Measurements from ENCODE around the gene TCEANC2.

TCEANC2 gene

DNA sequence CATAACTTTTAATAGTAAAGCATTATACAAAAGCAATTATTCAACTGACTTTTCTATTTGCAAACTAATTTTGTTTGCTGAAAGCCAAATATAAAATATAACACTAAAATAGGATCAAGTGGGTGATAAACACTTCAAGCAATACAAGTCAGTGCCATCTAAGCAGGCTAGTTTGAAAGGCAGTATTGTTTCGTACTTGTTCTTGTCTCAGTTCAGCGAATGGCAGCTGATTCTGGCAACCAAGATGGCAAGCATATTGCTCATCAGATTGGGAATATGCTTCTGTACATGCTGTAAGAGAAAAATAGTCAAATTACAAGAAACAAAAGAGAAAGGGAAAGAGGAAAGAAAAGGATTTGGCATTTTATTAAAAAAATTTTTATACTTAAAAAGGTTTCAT is 7.9 kb upstream of the TCEANC2 start:
- TF ChIP-seq EGR1 (IDR thresholded peaks at IDR 0.05), result no peak
- TF ChIP-seq YY1 (IDR thresholded peaks at IDR 0.05; ENCODE audit: low read depth), result no peak
- no peak for TF ChIP-seq RAD21 (IDR thresholded peaks at IDR 0.05; ENCODE audit: low read depth)
- TF ChIP-seq CREB1 (IDR thresholded peaks at IDR 0.05; ENCODE audit: low read depth), result no peak
- no peak for TF ChIP-seq TAF1 (IDR thresholded peaks at IDR 0.05; ENCODE audit: low read depth)
- no peak for TF ChIP-seq ZBTB7A (IDR thresholded peaks at IDR 0.05; ENCODE audit: low read depth)
- no peak for TF ChIP-seq TEAD4 (IDR thresholded peaks at IDR 0.05)
- TF ChIP-seq NFIC (IDR thresholded peaks at IDR 0.05), result no peak
- TF ChIP-seq EP300 (IDR thresholded peaks at IDR 0.05; ENCODE audit: borderline replicate concordance), result no peak
- TF ChIP-seq CEBPB (IDR thresholded peaks at IDR 0.05), result no peak
- TF ChIP-seq, protein P1, sequence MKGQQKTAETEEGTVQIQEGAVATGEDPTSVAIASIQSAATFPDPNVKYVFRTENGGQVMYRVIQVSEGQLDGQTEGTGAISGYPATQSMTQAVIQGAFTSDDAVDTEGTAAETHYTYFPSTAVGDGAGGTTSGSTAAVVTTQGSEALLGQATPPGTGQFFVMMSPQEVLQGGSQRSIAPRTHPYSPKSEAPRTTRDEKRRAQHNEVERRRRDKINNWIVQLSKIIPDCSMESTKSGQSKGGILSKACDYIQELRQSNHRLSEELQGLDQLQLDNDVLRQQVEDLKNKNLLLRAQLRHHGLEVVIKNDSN (IDR thresholded peaks at IDR 0.05), result no peak
- TF ChIP-seq TCF12 (IDR thresholded peaks at IDR 0.05; ENCODE audit: low read depth), result no peak
- TF ChIP-seq FOXM1 (IDR thresholded peaks at IDR 0.05; ENCODE audit: borderline replicate concordance, low read depth), result no peak
- TF ChIP-seq, protein P2, sequence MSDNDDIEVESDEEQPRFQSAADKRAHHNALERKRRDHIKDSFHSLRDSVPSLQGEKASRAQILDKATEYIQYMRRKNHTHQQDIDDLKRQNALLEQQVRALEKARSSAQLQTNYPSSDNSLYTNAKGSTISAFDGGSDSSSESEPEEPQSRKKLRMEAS (IDR thresholded peaks at IDR 0.05), result no peak
- TF ChIP-seq, protein P3, sequence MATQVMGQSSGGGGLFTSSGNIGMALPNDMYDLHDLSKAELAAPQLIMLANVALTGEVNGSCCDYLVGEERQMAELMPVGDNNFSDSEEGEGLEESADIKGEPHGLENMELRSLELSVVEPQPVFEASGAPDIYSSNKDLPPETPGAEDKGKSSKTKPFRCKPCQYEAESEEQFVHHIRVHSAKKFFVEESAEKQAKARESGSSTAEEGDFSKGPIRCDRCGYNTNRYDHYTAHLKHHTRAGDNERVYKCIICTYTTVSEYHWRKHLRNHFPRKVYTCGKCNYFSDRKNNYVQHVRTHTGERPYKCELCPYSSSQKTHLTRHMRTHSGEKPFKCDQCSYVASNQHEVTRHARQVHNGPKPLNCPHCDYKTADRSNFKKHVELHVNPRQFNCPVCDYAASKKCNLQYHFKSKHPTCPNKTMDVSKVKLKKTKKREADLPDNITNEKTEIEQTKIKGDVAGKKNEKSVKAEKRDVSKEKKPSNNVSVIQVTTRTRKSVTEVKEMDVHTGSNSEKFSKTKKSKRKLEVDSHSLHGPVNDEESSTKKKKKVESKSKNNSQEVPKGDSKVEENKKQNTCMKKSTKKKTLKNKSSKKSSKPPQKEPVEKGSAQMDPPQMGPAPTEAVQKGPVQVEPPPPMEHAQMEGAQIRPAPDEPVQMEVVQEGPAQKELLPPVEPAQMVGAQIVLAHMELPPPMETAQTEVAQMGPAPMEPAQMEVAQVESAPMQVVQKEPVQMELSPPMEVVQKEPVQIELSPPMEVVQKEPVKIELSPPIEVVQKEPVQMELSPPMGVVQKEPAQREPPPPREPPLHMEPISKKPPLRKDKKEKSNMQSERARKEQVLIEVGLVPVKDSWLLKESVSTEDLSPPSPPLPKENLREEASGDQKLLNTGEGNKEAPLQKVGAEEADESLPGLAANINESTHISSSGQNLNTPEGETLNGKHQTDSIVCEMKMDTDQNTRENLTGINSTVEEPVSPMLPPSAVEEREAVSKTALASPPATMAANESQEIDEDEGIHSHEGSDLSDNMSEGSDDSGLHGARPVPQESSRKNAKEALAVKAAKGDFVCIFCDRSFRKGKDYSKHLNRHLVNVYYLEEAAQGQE (IDR thresholded peaks at IDR 0.05; ENCODE audit: low read depth), result no peak

DNA sequence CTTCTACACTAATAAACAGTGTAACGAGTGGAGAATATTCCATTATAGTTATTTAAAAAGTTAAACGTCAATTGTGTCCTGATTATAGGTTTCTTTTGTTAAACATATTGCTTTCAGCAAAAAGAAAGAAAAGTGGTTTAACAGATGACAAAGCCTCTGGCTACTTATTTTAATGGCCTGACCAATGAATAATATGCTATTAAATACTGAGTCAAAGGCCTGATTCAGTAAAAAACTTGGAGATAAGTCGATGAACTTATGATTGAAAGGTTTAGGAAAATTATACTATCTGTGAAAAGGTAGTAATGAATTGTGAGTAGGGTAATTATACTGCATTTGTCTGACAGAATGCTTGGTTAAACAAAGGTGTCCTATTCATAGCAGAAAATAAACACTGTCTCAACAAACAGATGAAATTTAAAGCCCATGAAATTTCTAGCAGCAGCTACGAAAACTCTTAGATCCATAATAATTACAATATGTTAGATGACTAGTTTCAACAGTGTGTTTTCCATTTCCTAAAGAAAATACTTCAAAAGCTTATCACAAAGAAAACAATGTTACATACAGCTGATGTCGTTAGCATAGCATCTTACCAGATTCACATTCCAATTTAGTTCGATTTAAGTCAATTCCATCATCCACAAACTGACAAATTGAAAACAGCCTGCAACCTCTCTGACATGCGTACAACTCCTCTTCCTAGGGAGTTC is 6.6 kb upstream of the TCEANC2 start:
- TF ChIP-seq, protein P1 (IDR thresholded peaks at IDR 0.05), result no peak
- TF ChIP-seq NFIC (IDR thresholded peaks at IDR 0.05) (no peak), TAF1 (IDR thresholded peaks at IDR 0.05; ENCODE audit: low read depth) (no peak), FOXM1 (IDR thresholded peaks at IDR 0.05; ENCODE audit: borderline replicate concordance, low read depth) (no peak)
- TF ChIP-seq, protein P3 (IDR thresholded peaks at IDR 0.05; ENCODE audit: low read depth), result no peak

DNA sequence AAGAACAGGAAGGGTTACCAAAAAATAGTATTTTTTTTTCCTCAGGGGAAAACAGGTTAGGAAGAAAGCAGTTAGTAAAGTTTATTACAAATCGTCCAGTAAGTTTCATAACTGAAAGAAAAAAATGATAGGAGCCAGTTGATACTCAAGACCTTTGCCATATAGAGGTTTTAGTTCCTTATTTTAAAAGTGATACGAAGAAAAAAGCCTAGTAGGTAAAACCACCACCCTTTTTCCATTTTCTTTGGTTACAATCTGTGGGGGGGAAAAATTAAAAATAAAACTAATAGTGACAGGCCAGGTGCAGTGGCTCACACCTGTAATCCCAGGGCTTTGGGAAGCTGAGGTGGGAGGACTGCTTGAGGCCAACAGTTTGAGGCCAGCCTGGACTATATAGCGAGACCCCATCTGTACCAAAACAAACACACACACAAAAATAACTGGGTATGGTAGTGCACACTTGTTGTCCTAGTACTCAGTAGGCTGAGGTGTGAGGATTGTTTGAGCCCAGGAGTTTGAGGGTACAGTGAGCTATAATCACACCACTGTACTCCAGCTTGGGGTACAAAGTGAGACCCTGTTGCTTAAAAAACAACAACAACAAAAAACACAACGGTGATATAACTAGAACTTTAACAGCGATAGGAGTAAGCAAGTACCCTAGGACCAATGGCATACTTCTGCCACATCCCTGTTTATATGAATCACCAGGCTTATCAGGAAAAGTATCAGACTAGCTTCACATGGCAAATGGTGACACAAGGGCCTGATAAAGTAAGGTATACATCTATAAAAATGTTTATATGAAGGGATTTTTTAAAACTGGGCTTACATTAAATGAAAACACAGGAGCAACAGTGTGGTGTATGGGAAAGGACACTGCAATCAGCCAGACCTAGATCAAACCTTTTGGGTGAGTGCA is 5.8 kb upstream of the TCEANC2 start:
- TF ChIP-seq TEAD4 (IDR thresholded peaks at IDR 0.05), result no peak
- no peak for TF ChIP-seq CEBPB (IDR thresholded peaks at IDR 0.05)
- TF ChIP-seq FOXM1 (IDR thresholded peaks at IDR 0.05; ENCODE audit: borderline replicate concordance, low read depth), result no peak
- TF ChIP-seq, protein P1 (IDR thresholded peaks at IDR 0.05), result no peak
- TF ChIP-seq CREB1 (IDR thresholded peaks at IDR 0.05; ENCODE audit: low read depth), result no peak
- TF ChIP-seq YY1 (IDR thresholded peaks at IDR 0.05; ENCODE audit: low read depth), result no peak
- TF ChIP-seq, protein P3 (IDR thresholded peaks at IDR 0.05; ENCODE audit: low read depth), result no peak
- no peak for TF ChIP-seq TCF12 (IDR thresholded peaks at IDR 0.05; ENCODE audit: low read depth)
- no peak for TF ChIP-seq EGR1 (IDR thresholded peaks at IDR 0.05)
- no peak for TF ChIP-seq TAF1 (IDR thresholded peaks at IDR 0.05; ENCODE audit: low read depth)
- TF ChIP-seq RAD21 (IDR thresholded peaks at IDR 0.05; ENCODE audit: low read depth), result no peak
- no peak for TF ChIP-seq ZBTB7A (IDR thresholded peaks at IDR 0.05; ENCODE audit: low read depth)
- no peak for TF ChIP-seq EP300 (IDR thresholded peaks at IDR 0.05; ENCODE audit: borderline replicate concordance)
- TF ChIP-seq, protein P2 (IDR thresholded peaks at IDR 0.05), result no peak
- no peak for TF ChIP-seq NFIC (IDR thresholded peaks at IDR 0.05)

Measured in Ishikawa (cell line).